Loucy (cell line): ENCODE results near the gene EIF6.

ENCODE experiments used
- EZH2phosphoT487 ChIP-seq: fragments of 200-600 bp; IDR thresholded peaks from 2 replicates; pipeline ENCODE4 v1.6.1; 2018; ENCODE audit warnings: antibody characterized with exemption, mild to moderate bottlenecking, moderate library complexity, borderline replicate concordance
- TF ChIP-seq, protein P1 (sequence below): fragments of 200-600 bp; sonication (generic); conservative IDR thresholded peaks from 2 replicates; pipeline ENCODE4 v1.5.1; 2014; ENCODE audit warnings: mild to moderate bottlenecking, antibody characterized with exemption, low read length

- no peak for TF ChIP-seq EZH2phosphoT487
- TF ChIP-seq, protein P1, sequence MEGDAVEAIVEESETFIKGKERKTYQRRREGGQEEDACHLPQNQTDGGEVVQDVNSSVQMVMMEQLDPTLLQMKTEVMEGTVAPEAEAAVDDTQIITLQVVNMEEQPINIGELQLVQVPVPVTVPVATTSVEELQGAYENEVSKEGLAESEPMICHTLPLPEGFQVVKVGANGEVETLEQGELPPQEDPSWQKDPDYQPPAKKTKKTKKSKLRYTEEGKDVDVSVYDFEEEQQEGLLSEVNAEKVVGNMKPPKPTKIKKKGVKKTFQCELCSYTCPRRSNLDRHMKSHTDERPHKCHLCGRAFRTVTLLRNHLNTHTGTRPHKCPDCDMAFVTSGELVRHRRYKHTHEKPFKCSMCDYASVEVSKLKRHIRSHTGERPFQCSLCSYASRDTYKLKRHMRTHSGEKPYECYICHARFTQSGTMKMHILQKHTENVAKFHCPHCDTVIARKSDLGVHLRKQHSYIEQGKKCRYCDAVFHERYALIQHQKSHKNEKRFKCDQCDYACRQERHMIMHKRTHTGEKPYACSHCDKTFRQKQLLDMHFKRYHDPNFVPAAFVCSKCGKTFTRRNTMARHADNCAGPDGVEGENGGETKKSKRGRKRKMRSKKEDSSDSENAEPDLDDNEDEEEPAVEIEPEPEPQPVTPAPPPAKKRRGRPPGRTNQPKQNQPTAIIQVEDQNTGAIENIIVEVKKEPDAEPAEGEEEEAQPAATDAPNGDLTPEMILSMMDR, result no peak
Observed at GRCh38 chr20:35284992-35285805, 627 bp upstream of the EIF6 start.
